ENCODE data around the gene STK32B.

- no peak for TF ChIP-seq TAF1 (IDR thresholded peaks at IDR 0.05; ENCODE audit: low read depth)
- no peak for TF ChIP-seq RAD21 (IDR thresholded peaks at IDR 0.05; ENCODE audit: low read depth)
- TF ChIP-seq TEAD4 (IDR thresholded peaks at IDR 0.05), result no peak
Observed at GRCh38 chr4:5420266-5420665, 369.0 kb downstream of the STK32B start.

Measured in Ishikawa (cell line).